GM18505 (cell line): ENCODE data around the gene DMAC1.
A peak's percentile ranks its signal among the peaks of the same experiment; 100 is the strongest.

ENCODE experiments used
- ATAC-seq: cut with Tn5 transposase; IDR thresholded peaks from one replicate; pipeline ENCODE4 v1.9.1; 2021; ENCODE audit not compliant: unreplicated experiment
- POLR2A ChIP-seq: IDR thresholded peaks from 4 replicates; pipeline ENCODE4 v1.6.1; 2011; ENCODE audit warnings: borderline replicate concordance; ENCODE audit not compliant: insufficient read depth, insufficient read length; ENCODE audit errors: extremely low read depth

DMAC1 gene

DNA sequence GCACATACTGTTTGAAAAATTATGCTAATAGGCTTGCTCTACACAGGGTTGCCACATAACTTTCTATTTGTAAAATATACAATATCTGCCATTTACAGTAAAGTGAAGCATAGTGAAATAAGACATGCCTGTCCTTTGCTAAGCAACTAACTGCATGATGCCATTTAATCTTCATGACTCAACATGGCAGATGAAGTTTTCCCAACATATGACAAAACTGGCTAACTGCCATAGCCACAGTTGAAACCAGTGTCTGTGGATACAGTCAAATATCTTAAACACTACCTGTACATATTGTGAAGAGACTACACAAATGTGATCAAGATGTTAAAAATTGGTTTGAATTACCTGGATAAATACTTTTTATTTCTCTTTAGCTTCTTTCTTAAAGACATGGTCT is 3.1 kb upstream of the DMAC1 start:
- no peak for ATAC-seq
- TF ChIP-seq POLR2A, result no peak

DNA sequence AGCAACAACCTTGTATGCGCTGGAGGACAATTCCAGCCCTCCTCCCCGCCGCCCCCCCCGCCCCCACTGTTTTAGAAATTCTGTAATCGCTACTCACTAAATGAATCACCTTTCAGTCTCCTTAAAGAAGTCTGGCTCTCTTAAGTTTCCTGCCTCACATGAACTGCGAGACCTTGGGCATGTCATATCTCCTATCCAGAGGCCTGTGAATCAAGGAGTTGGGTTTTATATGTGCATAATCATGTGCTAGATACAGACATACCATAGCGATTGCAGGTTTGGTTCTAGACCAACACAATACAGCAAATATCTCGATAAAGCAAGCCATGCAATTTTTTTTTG is 337 bp upstream of the DMAC1 start:
- no peak for TF ChIP-seq POLR2A
- ATAC-seq, result peak; percentile 25

DNA sequence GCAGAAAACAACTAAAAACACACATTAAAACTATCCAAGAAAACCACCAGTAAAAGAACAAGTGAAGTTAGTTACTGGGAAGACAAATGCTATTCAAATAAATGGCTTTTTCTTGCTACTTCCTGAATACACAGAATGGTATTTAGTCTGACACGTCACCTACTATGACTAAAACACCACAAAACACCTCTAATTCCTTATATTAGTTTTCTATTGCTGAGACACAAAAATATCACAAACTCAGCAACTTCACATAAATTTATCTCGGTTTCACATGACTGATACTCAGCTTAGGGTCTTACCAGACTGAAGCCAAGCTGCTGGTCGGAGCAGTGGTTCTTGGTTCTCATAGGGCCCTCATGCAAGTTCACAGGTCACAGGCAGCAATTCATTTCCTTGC is 5.4 kb downstream of the DMAC1 start:
- no peak for ATAC-seq
- no peak for TF ChIP-seq POLR2A

DNA sequence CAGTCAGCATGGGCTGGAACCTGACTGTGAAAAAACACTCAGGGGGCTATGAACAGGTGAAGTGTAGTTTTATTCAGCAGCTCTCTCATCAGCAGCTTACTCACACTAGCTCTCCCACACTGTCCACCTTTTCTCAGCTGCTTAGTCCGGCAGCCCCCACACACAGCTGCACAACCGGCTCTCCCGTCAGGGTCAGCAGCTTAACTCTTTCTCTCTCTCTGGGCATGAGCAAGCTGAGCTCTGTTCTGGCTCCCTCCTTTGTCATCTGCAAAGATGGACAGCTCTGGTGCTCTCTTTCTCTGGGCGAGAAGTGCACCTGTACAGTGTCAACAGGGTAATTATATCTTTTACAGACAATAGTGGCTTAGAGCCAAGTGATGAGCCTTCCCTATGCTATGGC is 8.2 kb downstream of the DMAC1 start:
- TF ChIP-seq POLR2A, result no peak
- no peak for ATAC-seq

DNA sequence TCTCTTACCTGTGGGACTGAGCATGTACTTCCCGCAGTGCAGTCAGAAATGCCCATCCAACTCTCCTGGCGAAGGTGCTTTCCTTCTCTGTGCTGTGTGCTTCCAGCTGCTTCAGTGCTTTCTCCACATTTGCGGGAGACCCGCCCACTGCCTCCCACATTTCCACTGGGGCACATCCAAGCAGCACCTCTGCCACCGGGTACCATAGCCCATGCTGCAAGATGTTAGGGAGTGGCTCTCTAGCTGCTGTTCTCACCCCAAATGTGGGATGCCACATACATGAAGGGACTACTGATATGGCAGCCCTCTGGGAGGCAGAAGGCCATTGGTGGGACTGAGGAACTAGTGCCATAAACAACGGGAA is 8.8 kb downstream of the DMAC1 start:
- no peak for TF ChIP-seq POLR2A
- ATAC-seq, result no peak

DNA sequence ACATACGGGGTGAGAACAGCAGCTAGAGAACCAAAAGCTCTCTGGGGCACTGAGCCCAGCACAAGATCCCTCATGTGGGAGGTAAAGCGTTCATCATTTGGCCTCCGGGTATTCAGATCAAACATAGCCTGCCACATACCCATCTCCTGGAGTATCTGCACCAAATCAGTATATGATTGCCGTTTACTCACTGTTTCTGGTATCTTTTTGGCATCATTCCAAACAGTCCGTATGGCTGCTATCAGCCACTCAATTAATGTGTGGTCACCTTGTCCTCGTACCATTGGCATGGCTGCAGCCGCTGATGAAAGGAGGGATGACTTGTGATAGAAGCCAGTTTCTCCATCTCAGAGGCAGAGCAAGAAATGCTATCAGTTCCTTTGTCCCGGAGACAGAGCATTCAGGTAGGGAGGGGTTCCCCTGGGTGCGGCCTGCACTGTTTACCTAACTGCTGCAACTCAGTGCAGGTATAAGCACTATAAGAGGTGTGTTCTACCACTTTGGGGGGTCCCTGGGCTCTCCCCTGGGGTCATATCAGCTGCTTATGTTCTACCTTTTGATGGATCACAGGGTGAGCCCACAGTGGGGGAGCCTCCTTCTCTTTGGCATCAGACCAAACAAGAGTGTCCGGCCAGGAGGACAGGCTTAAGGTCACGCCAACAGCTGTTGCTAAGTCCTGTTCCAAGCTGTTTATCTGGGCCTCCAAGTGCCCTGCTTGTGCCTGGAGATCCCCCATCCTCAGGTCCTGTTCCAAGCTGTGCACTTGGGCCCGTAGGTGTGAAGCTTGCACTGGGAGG is 9.4 kb downstream of the DMAC1 start:
- no peak for TF ChIP-seq POLR2A
- ATAC-seq, result no peak

DNA sequence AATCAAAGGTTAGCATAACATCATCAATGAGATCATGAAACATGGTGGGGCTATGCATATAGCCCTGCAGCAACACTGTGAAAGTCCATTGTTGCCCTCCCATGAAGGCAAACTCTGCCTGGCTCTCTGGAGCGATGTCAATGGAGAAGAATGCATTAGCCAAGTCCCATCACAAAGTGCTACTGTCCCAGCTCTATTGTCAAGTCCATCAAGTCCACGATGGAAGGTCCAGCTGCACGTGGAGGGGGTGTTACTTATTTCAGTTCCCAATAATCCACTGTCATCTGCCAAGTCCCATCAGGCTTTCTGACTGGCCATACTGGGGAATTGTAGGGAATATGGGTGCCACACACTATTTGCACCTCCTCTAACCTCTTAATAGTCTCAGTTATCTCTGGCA is 10.8 kb downstream of the DMAC1 start:
- ATAC-seq, result no peak
- no peak for TF ChIP-seq POLR2A

DNA sequence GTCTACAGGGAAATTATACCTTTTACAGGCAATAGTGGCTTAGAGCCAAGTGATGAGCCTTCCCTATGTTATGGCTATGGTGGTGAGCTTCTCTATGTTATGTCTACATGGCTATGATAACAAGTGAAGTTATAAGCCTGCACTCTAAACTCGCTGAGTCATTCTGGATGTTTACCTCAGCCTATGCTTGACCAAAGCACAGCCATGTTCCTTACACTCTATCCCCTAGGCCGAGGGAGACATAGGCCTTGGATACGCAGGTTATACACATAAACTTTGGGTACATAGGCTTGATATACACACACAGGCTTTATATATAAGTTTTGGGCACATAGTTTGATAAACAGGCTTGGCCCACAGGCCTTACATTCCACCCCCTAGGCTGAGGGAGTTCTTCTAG is 13.8 kb downstream of the DMAC1 start:
- no peak for ATAC-seq
- no peak for TF ChIP-seq POLR2A

DNA sequence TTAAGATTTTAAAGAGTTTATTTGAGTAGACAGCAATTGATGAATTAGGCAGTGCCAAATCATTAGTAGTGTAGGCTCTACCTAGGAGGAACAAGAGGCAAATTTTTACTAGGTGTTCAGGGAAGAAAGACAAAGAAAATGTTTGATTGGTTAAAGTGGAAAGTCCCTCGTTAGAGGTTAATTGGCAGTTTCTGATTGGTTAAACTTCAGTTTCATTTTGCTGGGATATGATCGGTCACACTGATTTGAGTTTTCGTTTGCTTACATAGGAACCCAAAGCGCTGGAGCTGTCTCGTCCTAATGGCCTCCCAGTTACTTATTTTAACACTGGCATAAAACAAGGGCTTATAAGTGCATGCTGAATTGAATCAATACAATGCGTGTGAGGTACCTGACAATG is 15.1 kb downstream of the DMAC1 start:
- TF ChIP-seq POLR2A, result no peak
- ATAC-seq, result no peak

DNA sequence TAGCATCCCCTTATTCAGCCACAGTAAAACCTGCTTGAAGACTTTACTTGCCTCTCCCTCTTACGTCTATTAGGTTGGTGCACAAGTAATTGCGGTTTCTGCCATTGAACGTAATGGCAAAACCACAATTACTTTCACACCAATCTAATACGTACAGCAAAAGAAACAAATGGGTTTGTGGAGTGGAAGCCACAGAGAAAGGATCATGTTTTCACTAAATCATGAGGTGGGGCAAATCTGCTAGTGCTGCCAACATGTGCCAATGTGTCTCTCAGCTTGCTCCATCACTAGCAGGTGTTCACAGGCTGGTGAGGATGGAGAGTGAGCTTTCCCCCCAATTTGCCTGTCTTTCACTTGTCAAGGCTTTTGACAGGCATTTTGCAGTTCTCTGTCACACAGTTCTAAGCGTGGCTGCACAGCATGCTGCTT is 15.9 kb downstream of the DMAC1 start:
- no peak for TF ChIP-seq POLR2A
- ATAC-seq, result no peak

DNA sequence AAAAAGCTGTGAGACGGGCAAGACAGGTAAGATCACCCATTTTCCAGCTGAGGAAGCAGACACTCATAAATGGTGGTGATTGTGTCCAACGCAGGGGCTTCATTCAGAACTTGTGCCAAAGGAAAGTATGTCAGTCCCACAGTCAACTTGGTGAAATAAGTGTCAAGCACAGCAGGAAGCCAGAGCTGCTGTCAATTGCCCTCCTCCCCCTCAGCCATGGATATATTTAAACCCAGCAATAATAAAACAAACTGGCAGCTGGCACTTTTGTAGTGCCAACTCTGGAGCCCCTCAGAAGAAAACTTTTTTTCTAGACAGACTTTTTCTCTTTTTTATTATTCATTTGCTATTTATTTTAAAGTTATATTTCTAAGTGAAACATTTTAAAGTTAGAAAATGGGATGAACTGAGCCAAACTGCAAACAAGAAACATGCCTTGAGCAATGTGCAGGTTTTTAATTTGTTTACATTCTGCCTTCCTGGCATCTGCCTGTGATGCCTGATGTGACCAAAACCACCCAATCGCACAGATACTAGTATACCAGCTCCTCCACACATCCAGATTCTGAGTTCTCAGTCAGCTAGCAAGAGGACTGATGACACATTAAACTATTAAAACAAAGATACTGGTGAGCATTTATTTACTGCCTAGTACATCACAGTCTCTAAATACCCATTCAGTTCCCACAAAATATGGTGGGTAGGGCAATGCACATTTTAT is 17.0 kb downstream of the DMAC1 start:
- no peak for ATAC-seq
- TF ChIP-seq POLR2A, result no peak

DNA sequence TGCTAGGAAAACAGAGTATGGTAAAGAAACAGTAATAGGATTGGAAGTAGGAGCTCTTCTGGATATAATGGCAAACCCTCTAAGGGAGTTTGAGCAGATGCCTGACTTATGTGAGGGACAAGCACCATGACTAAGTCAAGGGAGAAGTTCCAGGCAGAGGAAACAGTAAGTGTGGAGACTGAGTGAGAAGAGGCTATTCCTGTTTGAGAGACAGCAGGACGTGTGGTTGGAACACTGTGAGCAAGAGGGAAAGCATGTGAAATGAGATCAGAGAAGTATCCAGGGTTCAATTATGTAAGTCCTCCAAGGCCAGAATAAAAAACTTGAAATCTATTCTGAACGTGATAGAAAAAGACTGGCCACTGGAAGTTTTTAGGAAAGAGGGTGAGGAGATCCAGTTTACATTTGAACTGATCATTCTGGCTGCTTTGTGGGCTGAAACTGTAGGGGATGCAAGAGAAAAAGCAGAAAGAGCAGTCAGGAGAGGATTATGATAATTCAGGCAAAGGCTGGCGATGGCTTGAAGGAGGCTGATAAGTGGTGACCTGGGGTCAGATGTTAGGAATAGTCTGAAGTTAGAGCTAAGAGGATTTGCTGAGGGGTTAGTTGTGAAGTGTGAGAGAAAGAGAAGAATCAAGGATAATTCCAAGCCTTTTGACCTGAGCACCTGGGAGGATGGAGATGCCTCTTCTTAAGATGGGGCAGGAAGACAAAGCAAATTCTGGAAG is 19.2 kb downstream of the DMAC1 start:
- no peak for ATAC-seq
- TF ChIP-seq POLR2A, result no peak

DNA sequence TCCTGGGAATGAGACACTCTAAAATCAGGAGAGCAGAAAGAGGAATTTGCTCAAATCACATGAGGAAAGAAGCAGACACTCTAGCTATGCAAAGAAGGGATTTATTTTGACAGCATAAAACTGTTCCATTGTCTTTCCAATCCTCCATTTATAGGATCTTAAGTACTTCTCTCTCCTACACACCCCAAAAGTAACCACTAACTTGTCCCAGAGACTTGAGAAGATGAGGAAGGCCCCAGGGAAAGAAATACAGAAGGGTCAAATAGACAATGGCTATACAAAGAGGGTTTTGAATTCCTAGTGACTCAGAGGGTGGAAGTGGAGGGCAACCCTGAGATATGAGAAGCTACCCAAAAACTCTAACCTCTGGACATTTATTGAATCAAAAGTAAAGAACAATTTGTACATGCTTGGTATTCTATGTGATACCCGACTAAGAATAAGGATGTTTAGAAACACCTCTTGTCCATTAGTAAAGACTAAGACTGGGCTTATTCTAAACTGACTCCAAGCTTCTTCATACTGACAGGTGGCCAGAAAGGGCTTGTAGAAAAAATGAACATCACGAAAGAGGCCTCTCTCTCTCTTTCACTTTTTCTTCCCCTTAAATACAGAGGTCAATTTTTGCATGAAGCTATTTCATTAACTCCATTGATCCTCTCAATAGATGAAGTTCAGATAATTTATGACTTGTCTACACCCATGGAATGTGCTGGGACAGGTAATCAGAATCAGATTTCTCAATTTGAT is 20.6 kb downstream of the DMAC1 start:
- no peak for ATAC-seq

DNA sequence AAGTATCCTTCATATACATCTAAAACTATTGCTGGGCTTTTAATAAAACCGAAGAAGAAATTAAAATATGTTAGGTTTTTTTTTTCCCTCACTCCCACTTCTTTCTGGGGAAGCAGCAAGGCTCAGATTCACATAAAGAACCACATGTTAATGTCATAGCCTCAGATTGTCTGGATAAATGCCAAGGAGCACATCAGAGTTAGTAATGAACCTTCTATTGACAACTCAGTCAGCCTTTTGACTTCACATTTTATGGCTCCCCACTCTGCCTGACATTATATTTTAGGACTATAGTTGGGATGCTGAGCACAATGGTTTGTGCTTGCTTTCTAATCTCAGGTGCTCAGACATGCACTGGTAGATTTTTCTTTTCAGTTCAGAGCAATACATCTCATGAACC is 21.8 kb downstream of the DMAC1 start:
- TF ChIP-seq POLR2A, result no peak
- no peak for ATAC-seq

More for the DNA sequence above, 20.6 kb downstream of the DMAC1 start:
- no peak for TF ChIP-seq POLR2A

DNA sequence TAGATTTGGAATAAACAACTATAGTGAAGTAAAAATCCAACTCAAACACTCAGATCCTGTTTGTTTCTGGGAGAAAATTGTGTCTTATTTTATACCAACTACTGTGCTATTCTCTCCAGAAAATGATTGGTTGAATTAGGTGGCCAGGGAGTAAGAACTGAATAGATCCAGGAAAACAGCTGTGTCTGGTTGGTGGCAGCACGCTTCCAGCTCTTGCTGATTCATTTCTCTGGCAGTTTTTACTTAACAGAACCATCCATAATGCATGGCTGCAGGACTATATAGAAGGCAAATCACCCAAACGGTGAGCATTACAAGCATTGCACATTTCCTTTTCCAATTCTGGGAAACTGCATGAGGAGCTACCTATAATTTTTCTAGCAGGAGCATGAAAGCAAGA is 29.5 kb downstream of the DMAC1 start:
- ATAC-seq, result no peak
- TF ChIP-seq POLR2A, result no peak
